H1 (cell line): Measurements from ENCODE around the gene CAMSAP1. TPM values are rescaled to one million over a fixed set of nuclear protein-coding genes. Genes with fewer than 3 reads are reported as not detected.

Source experiments
- CTCF ChIA-PET: fragments of 300-600 bp; sonication (Branson Sonifier 250); formaldehyde crosslinking; loops from one replicate; lab custom pipeline; 2021; ENCODE audit not compliant: partially characterized antibody; lab: Charles Lee
- POLR2A ChIA-PET: fragments of 300-600 bp; sonication (Branson Sonifier 250); formaldehyde crosslinking; loops from one replicate; lab custom pipeline; 2021; ENCODE audit warnings: inconsistent platforms; ENCODE audit not compliant: partially characterized antibody; lab: Charles Lee
- DNase-seq, 2 experiments: peaks; one replicate each; pipeline versions ENCODE4 v3.0.0 to v3.0.0-alpha.2; 2010 to 2022; ENCODE audit warnings: low spot score in 2 of 2, low read depth in 1 of 2, mixed read lengths in 1 of 2
- FAIRE-seq: peaks from 2 replicates; lab custom pipeline; 2011; peaks lifted over from hg19 to GRCh38; lab: Jason Lieb, UNC
- H2AFZ ChIP-seq: 2 replicates; pipeline ENCODE4 v1.8.1; 2012; ENCODE audit warnings: low read length, inconsistent platforms
- H2AK5ac ChIP-seq: 2 replicates; pipeline ENCODE4 v1.6.1; 2013; ENCODE audit warnings: low read depth, low read length
- H2BK120ac ChIP-seq: replicated peaks from 2 replicates; pipeline ENCODE3; 2013; ENCODE audit warnings: low read depth, low read length, inconsistent platforms
- H2BK12ac ChIP-seq: 2 replicates; pipeline ENCODE4 v1.6.1; 2013; ENCODE audit warnings: low read depth, low read length
- H2BK15ac ChIP-seq: 2 replicates; pipeline ENCODE4 v1.6.1; 2013; ENCODE audit warnings: low read length
- H2BK20ac ChIP-seq: 2 replicates; pipeline ENCODE4 v1.6.1; 2013; ENCODE audit warnings: low read length
- H2BK5ac ChIP-seq: 2 replicates; pipeline ENCODE4 v1.6.1; 2013; ENCODE audit warnings: low read depth, low read length
- H3K14ac ChIP-seq: 2 replicates; pipeline ENCODE4 v1.6.1; 2013; ENCODE audit warnings: inconsistent platforms; ENCODE audit not compliant: insufficient read length
- H3K18ac ChIP-seq: 2 replicates; pipeline ENCODE4 v1.6.1; 2013; ENCODE audit warnings: low read length; ENCODE audit errors: extremely low read depth
- H3K23ac ChIP-seq: 2 replicates; pipeline ENCODE4 v1.6.1; 2013; ENCODE audit warnings: inconsistent platforms; ENCODE audit not compliant: insufficient read length
- H3K23me2 ChIP-seq: 2 replicates; pipeline ENCODE4 v1.6.1; 2013; ENCODE audit warnings: low read depth, low read length
- H3K27ac ChIP-seq: 2 replicates; pipeline ENCODE4 v1.6.1; 2011; ENCODE audit warnings: low read depth, low read length, inconsistent platforms
- H3K27me3 ChIP-seq, 4 experiments: replicated peaks in 1 of 4; 1 replicate in 1 of 4; 2 replicates in 3 of 4; pipeline versions ENCODE4 v1.6.1 to v1.8.1; 2011 to 2013; ENCODE audit warnings: low read length in 3 of 4, mild to moderate bottlenecking in 3 of 4, inconsistent platforms in 2 of 4, mixed read lengths in 2 of 4, moderate library complexity in 1 of 4; ENCODE audit not compliant: control insufficient read depth in 3 of 4, insufficient read depth in 3 of 4; ENCODE audit errors: extremely low read depth in 1 of 4
- H3K36me3 ChIP-seq, 4 experiments: 2 replicates each; pipeline versions ENCODE4 v1.6.1 to v1.8.1; 2011 to 2013; ENCODE audit warnings: mild to moderate bottlenecking in 4 of 4, low read length in 3 of 4, moderate library complexity in 2 of 4, control low read depth in 1 of 4, inconsistent platforms in 1 of 4; ENCODE audit not compliant: insufficient read depth in 4 of 4, control insufficient read depth in 2 of 4
- H3K4ac ChIP-seq: replicated peaks from 2 replicates; pipeline ENCODE3; 2013; ENCODE audit warnings: low read length, low read depth, mixed read lengths, inconsistent platforms; ENCODE audit not compliant: insufficient read length
- H3K4me1 ChIP-seq, 4 experiments: replicated peaks in 1 of 4; 1 replicate in 1 of 4; 2 replicates in 3 of 4; pipeline versions ENCODE4 v1.6.1 to v1.8.1; 2011 to 2013; ENCODE audit warnings: low read length in 3 of 4, inconsistent platforms in 2 of 4, mixed read lengths in 1 of 4; ENCODE audit not compliant: insufficient read depth in 4 of 4, control insufficient read depth in 3 of 4
- H3K4me2 ChIP-seq, 2 experiments: 2 replicates each; pipeline versions ENCODE4 v1.6.1 to v1.8.1; 2011 to 2013; ENCODE audit warnings: low read depth in 2 of 2, low read length in 2 of 2, control low read depth in 1 of 2, inconsistent platforms in 1 of 2, mild to moderate bottlenecking in 1 of 2; ENCODE audit not compliant: insufficient read depth in 1 of 2
- H3K4me3 ChIP-seq, 4 experiments: fragments of 200-600, 300-600 bp in 1 of 4; sonication (generic), shearing (Covaris generic), sonication (Bioruptor Twin) in 1 of 4; 2 replicates each; pipeline versions ENCODE4 v1.5.1 to v1.8.1; 2011 to 2016; ENCODE audit warnings: low read length in 4 of 4, low read depth in 3 of 4, control low read depth in 2 of 4, inconsistent platforms in 2 of 4, mild to moderate bottlenecking in 2 of 4, mixed read lengths in 1 of 4, moderate library complexity in 1 of 4; ENCODE audit not compliant: insufficient read depth in 2 of 4; ENCODE audit errors: extremely low read depth in 1 of 4
- H3K56ac ChIP-seq: replicated peaks from 2 replicates; pipeline ENCODE3; 2013; ENCODE audit warnings: low read depth, mild to moderate bottlenecking, mixed read lengths, low read length, inconsistent platforms; ENCODE audit not compliant: insufficient read length
- H3K79me1 ChIP-seq: 2 replicates; pipeline ENCODE4 v1.6.1; 2013; ENCODE audit warnings: low read depth, low read length, control low read depth
- H3K79me2 ChIP-seq, 2 experiments: 2 replicates each; pipeline versions ENCODE4 v1.6.1 to v1.8.1; 2012 to 2013; ENCODE audit warnings: low read length in 2 of 2, mild to moderate bottlenecking in 2 of 2, inconsistent platforms in 1 of 2; ENCODE audit not compliant: insufficient read depth in 2 of 2, control insufficient read depth in 1 of 2
- H3K9ac ChIP-seq, 4 experiments: replicated peaks in 1 of 4; 1 replicate in 1 of 4; 2 replicates in 3 of 4; pipeline versions ENCODE4 v1.6.1 to v1.8.1; 2011 to 2013; ENCODE audit warnings: low read depth in 3 of 4, low read length in 3 of 4, control low read depth in 2 of 4, mild to moderate bottlenecking in 2 of 4, moderate library complexity in 2 of 4, inconsistent platforms in 1 of 4; ENCODE audit errors: extremely low read depth in 1 of 4
- H3K9me3 ChIP-seq, 2 experiments: 2 replicates each; pipeline versions ENCODE4 v1.6.1 to v1.8.1; 2012 to 2013; ENCODE audit warnings: mild to moderate bottlenecking in 2 of 2, moderate library complexity in 2 of 2, control low read depth in 1 of 2, inconsistent platforms in 1 of 2, low read depth in 1 of 2, low read length in 1 of 2, mixed read lengths in 1 of 2; ENCODE audit not compliant: insufficient read depth in 2 of 2
- H4K20me1 ChIP-seq, 2 experiments: replicated peaks in 1 of 2; 2 replicates each; pipeline versions ENCODE3 to v1.8.1; 2011 to 2013; ENCODE audit warnings: inconsistent platforms in 2 of 2, low read length in 2 of 2, mild to moderate bottlenecking in 1 of 2; ENCODE audit not compliant: insufficient read depth in 2 of 2, control insufficient read depth in 1 of 2
- H4K5ac ChIP-seq: 2 replicates; pipeline ENCODE4 v1.6.1; 2013; ENCODE audit warnings: low read length, low read depth, mixed read lengths, inconsistent platforms; ENCODE audit not compliant: insufficient read length
- H4K8ac ChIP-seq: 2 replicates; pipeline ENCODE4 v1.8.0; 2013; ENCODE audit warnings: mild to moderate bottlenecking, moderate library complexity, low read length, inconsistent platforms; ENCODE audit not compliant: insufficient read depth; ENCODE audit errors: extremely low read depth
- H4K91ac ChIP-seq: replicated peaks from 2 replicates; pipeline ENCODE3; 2013; ENCODE audit warnings: low read length, mixed read lengths, inconsistent platforms; ENCODE audit not compliant: insufficient read length
- CBX5 ChIP-seq: fragments of 300-800, 300-1000 bp; sonication (generic); IDR thresholded peaks from 2 replicates; pipeline ENCODE4 v1.7.1; 2016; ENCODE audit warnings: antibody characterized with exemption, low read length, low read depth
- WGBS, 2 experiments: shearing (Covaris generic) in 1 of 2; methylation state at CpG; one replicate each; pipeline versions ENCODE4 v1.1.6 to v1.1.7; 2013 to 2015; ENCODE audit warnings: low lambda C conversion rate in 2 of 2, mixed read lengths in 2 of 2, inconsistent platforms in 1 of 2, low coverage in 1 of 2, missing lambda C conversion rate in 1 of 2; ENCODE audit not compliant: insufficient replicate concordance in 2 of 2, insufficient coverage in 1 of 2, insufficient read length in 1 of 2; ENCODE audit errors: extremely low coverage in 1 of 2, missing lambda C conversion rate in 1 of 2; 5-methylcytosine and 5-hydroxymethylcytosine counted together
- polyA plus RNA-seq, 7 experiments: library from polyadenylated mRNA; depleted of rRNA in 3 of 7; stranded (reverse) in 5 of 7; unstranded in 2 of 7; fragments of >200 nt in 5 of 7; fragments of 200-250 nt in 2 of 7; gene quantifications; 1 replicate in 5 of 7; 2 replicates in 1 of 7; 4 replicates in 1 of 7; pipeline versions ENCODE4 v1.2.1 to v1.2.3, GENCODE V29; 2011 to 2013; ENCODE audit warnings: missing spikeins in 2 of 7, mixed read lengths in 2 of 7
- total RNA-seq: library from RNA; stranded (reverse); fragmentation: NEBNext Ultra II Directional; extraction: Animal tissue kit (Norgen Biotek cat#: 25700); gene quantifications from 2 replicates; pipeline ENCODE4 v1.2.1, GENCODE V29; 2021

The CAMSAP1 gene
- total and polyA plus RNA-seq, 2 of the 8 experiments (the other 6 are each of a cell fraction or from before 2014, with no cell fraction given), result 13.4 to 44.0 TPM

DNA sequence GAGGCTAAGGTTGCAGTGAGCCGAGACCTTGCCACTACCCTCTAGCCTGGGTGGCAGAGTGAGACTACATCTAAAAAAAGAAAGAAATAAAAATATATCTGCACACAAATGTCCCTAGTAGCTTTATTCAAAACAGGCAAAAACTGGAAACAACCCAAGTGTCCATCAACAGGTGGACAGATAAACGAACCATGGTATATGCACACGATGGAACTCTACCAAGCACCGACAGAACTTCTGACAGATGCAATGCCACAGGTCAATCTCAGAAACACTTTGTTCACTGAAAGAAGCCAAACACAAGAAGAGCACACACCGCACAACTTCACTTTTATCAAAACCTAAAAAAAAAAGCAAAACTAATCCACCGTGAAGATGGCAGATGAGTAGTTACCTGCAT lies 30.4 kb downstream of the CAMSAP1 start:
- no peak for DNase-seq
- Histone ChIP-seq H2BK12ac (no peak overlapping the region), H3K79me1 (peaks cover 17% of the 10 kb centered on the region)

More for the DNA sequence above, 30.4 kb downstream of the CAMSAP1 start:
- Histone ChIP-seq H3K9me3 (no peaks in the 10 kb centered on the region), H3K56ac (no peak overlapping the region), H2BK5ac (no peak overlapping the region), H4K8ac (no peak overlapping the region), H3K79me2 (peaks cover 12 to 99% of the 10 kb centered on the region in 2 experiments), H3K4me3 (no peak overlapping the region), H2AFZ (no peak overlapping the region), H2BK120ac (no peak overlapping the region), H2BK15ac (no peak overlapping the region), H3K4ac (no peak overlapping the region), H3K4me2 (no peak overlapping the region), H3K18ac (no peak overlapping the region), H2AK5ac (no peak overlapping the region), H4K91ac (no peak overlapping the region), H3K23me2 (no peaks in the 10 kb centered on the region)
- ChIA-PET CTCF (interaction anchor here (0.6 to 1.5 kb wide), 3 partner anchors 10 to 26 kb away, joined by 3 to 4 read pairs (median 3); no protein-coding TSS in a partner anchor), POLR2A (interaction anchor here (0.7 kb wide), 1 partner anchor 302 kb away, joined by 3 read pairs; no protein-coding TSS in a partner anchor)
- no peak for FAIRE-seq
- TF ChIP-seq CBX5, result no peak
- TF ChIP-seq, all 59 proteins: peak for 0
- Histone ChIP-seq H3K36me3 (no peaks in the 10 kb centered on the region; a peak in 1 of 8 replicates), H3K14ac (no peak overlapping the region), H4K20me1 (peaks cover 18 to 38% of the 10 kb centered on the region in 2 experiments), H3K27ac (no peak overlapping the region), H3K27me3 (no peaks in the 10 kb centered on the region), H3K23ac (no peak overlapping the region), H3K4me1 (peaks cover 6 to 20% (median 17%) of the 10 kb centered on the region in 4 experiments), H4K5ac (no peak overlapping the region), H2BK20ac (no peak overlapping the region), H3K9ac (no peak overlapping the region)
- 91% methylated on average over 6 of the region's 6 CpGs; no CpG with 5 or more reads in 1 of the 2 experiments for WGBS, 2 experiments
